IMR-90 (cell line): ENCODE measurements around the gene DUSP22. TPM values are rescaled to one million over a fixed set of nuclear protein-coding genes. Genes with fewer than 3 reads are reported as not detected.
A peak's percentile ranks its signal among the peaks of the same experiment; 100 is the strongest.

Experiments
- ATAC-seq: fragments of 200-7000 bp; cut with Tn5 transposase; 2 replicates; pipeline ENCODE4 v1.9.1; 2020; ENCODE audit warnings: low read depth, mild to moderate bottlenecking, moderate library complexity
- BruUV-seq: library from RNA; stranded (reverse); fragments of 400-500 nt; replicated peaks from 2 replicates; lab custom pipeline; 2021; lab: Mats Ljungman, UMichigan
- CTCF ChIA-PET: fragments of 300-600 bp; formaldehyde crosslinking; extraction: SDS; loops from one replicate; lab custom pipeline; 2021; ENCODE audit warnings: antibody characterized with exemption; lab: Yijun Ruan, JAX
- POLR2A ChIA-PET: fragments of 300-600 bp; sonication (Branson Sonifier 250); formaldehyde crosslinking; loops from one replicate; lab custom pipeline; 2022; ENCODE audit warnings: antibody characterized with exemption; ENCODE audit not compliant: unreplicated experiment; lab: Charles Lee
- DNase-seq: peaks from one replicate; pipeline ENCODE4 v3.0.0; 2013
- H2AFZ ChIP-seq: replicated peaks from 2 replicates; pipeline ENCODE3; 2013; ENCODE audit warnings: low read length, mild to moderate bottlenecking; ENCODE audit not compliant: poor library complexity
- H2AK5ac ChIP-seq: 2 replicates; pipeline ENCODE4 v1.6.1; 2013; ENCODE audit warnings: low read depth, low read length, inconsistent platforms
- H2AK9ac ChIP-seq: replicated peaks from 2 replicates; pipeline ENCODE3; 2013; ENCODE audit warnings: mild to moderate bottlenecking, low read depth, low read length, moderate library complexity; ENCODE audit not compliant: poor library complexity
- H2BK120ac ChIP-seq: 2 replicates; pipeline ENCODE4 v1.6.1; 2013; ENCODE audit warnings: low read depth, low read length, inconsistent platforms
- H2BK15ac ChIP-seq: 3 replicates; pipeline ENCODE4 v1.6.1; 2013; ENCODE audit warnings: low read depth, low read length, inconsistent platforms
- H2BK20ac ChIP-seq: 2 replicates; pipeline ENCODE4 v1.6.1; 2013; ENCODE audit warnings: low read depth, mild to moderate bottlenecking, inconsistent platforms, low read length, moderate library complexity
- H2BK5ac ChIP-seq: 2 replicates; pipeline ENCODE4 v1.6.1; 2013; ENCODE audit warnings: mild to moderate bottlenecking, low read depth, low read length, inconsistent platforms; ENCODE audit not compliant: poor library complexity, severe bottlenecking
- H3K14ac ChIP-seq: replicated peaks from 2 replicates; pipeline ENCODE4 v1.6.1; 2013; ENCODE audit warnings: low read depth, low read length, inconsistent platforms
- H3K18ac ChIP-seq: 2 replicates; pipeline ENCODE4 v1.6.1; 2013; ENCODE audit warnings: low read depth, low read length, control low read depth
- H3K23ac ChIP-seq: 2 replicates; pipeline ENCODE4 v1.6.1; 2013; ENCODE audit warnings: low read depth, low read length, inconsistent platforms
- H3K27ac ChIP-seq: 2 replicates; pipeline ENCODE4 v1.5.1; 2013; ENCODE audit warnings: mild to moderate bottlenecking, control low read depth, low read length; ENCODE audit not compliant: insufficient read depth
- H3K27me3 ChIP-seq: 2 replicates; pipeline ENCODE4 v1.6.1; 2013; ENCODE audit warnings: low read length; ENCODE audit not compliant: control insufficient read depth, insufficient read depth
- H3K36me3 ChIP-seq: 2 replicates; pipeline ENCODE4 v1.6.1; 2013; ENCODE audit warnings: low read length, mixed read lengths; ENCODE audit not compliant: control insufficient read depth, insufficient read depth
- H3K4ac ChIP-seq: 2 replicates; pipeline ENCODE4 v1.6.1; 2013; ENCODE audit warnings: low read depth, low read length, inconsistent platforms
- H3K4me1 ChIP-seq: 2 replicates; pipeline ENCODE4 v1.6.1; 2013; ENCODE audit warnings: low read length, mixed read lengths; ENCODE audit not compliant: control insufficient read depth, insufficient read depth
- H3K4me2 ChIP-seq: 2 replicates; pipeline ENCODE4 v1.6.1; 2013; ENCODE audit warnings: low read depth, mild to moderate bottlenecking, control low read depth, low read length, moderate library complexity
- H3K4me3 ChIP-seq: 2 replicates; pipeline ENCODE4 v1.5.1; 2013; ENCODE audit warnings: low read depth, mild to moderate bottlenecking, control low read depth, low read length, moderate library complexity; ENCODE audit not compliant: insufficient read depth
- H3K56ac ChIP-seq: 2 replicates; pipeline ENCODE4 v1.6.1; 2013; ENCODE audit warnings: low read length, inconsistent platforms; ENCODE audit not compliant: insufficient read depth; ENCODE audit errors: extremely low read depth
- H3K79me1 ChIP-seq, 2 experiments: 2 replicates each; pipeline ENCODE4 v1.6.1; 2013; ENCODE audit warnings: low read length in 2 of 2, inconsistent platforms in 1 of 2, low read depth in 1 of 2
- H3K9ac ChIP-seq: 2 replicates; pipeline ENCODE4 v1.6.1; 2013; ENCODE audit warnings: low read depth, low read length, control low read depth
- H3K9me1 ChIP-seq: 2 replicates; pipeline ENCODE4 v1.6.1; 2013; ENCODE audit warnings: low read length, inconsistent platforms; ENCODE audit not compliant: insufficient read depth
- H3K9me3 ChIP-seq: 2 replicates; pipeline ENCODE4 v1.6.1; 2013; ENCODE audit warnings: low read length; ENCODE audit not compliant: control insufficient read depth, insufficient read depth
- H4K20me1 ChIP-seq: 2 replicates; pipeline ENCODE4 v1.6.1; 2013; ENCODE audit warnings: low read length, inconsistent platforms; ENCODE audit not compliant: insufficient read depth
- H4K5ac ChIP-seq: 2 replicates; pipeline ENCODE4 v1.6.1; 2013; ENCODE audit warnings: mild to moderate bottlenecking, low read depth, low read length, control low read depth
- H4K8ac ChIP-seq, 2 experiments: 2 replicates each; pipeline ENCODE4 v1.6.1; 2013; ENCODE audit warnings: low read depth in 2 of 2, low read length in 2 of 2, control low read depth in 1 of 2, inconsistent platforms in 1 of 2
- H4K91ac ChIP-seq: 2 replicates; pipeline ENCODE4 v1.6.1; 2013; ENCODE audit warnings: low read depth, low read length, inconsistent platforms; ENCODE audit not compliant: insufficient read depth
- CHD1 ChIP-seq: IDR thresholded peaks from 2 replicates; pipeline ENCODE4 v1.6.1; 2012; ENCODE audit warnings: low read depth, low read length, improper control_type of control experiment
- CTCF ChIP-seq: conservative IDR thresholded peaks from 2 replicates; pipeline ENCODE4 v1.5.1; 2012; ENCODE audit warnings: mild to moderate bottlenecking, low read depth, low read length, improper control_type of control experiment
- ELK1 ChIP-seq: fragments of 150-350 bp; IDR thresholded peaks from 2 replicates; pipeline ENCODE4 v1.6.1; 2016; ENCODE audit warnings: low read depth, mild to moderate bottlenecking, low read length, moderate library complexity, borderline replicate concordance
- MAFK ChIP-seq: IDR thresholded peaks from 2 replicates; pipeline ENCODE4 v1.6.1; 2012; ENCODE audit warnings: low read depth, low read length, improper control_type of control experiment
- MAZ ChIP-seq: IDR thresholded peaks from 2 replicates; pipeline ENCODE4 v1.6.1; 2012; ENCODE audit warnings: low read depth, mild to moderate bottlenecking, low read length, improper control_type of control experiment, moderate library complexity, borderline replicate concordance
- POLR2A ChIP-seq: IDR thresholded peaks from 2 replicates; pipeline ENCODE4 v1.6.1; 2012; ENCODE audit warnings: mild to moderate bottlenecking, low read depth, low read length
- SMC3 ChIP-seq: fragments of 150-350 bp; IDR thresholded peaks from 2 replicates; pipeline ENCODE4 v1.6.1; 2016; ENCODE audit warnings: low read depth, mild to moderate bottlenecking, antibody characterized with exemption, low read length, moderate library complexity
- WGBS, 2 experiments: methylation state at CpG; one replicate each; pipeline versions ENCODE4 v1.1.5 to v1.1.7; 2013; ENCODE audit warnings: missing lambda C conversion rate in 2 of 2; ENCODE audit not compliant: insufficient read length in 1 of 2; ENCODE audit errors: extremely low coverage in 2 of 2; 5-methylcytosine and 5-hydroxymethylcytosine counted together
- dilution Hi-C: fragments of 300-500 bp; cut with HindIII; formaldehyde crosslinking; loops from one replicate; pipeline ENCODE4 v1.14.3; 2018; ENCODE audit warnings: low sequenced_read_pairs; ENCODE audit not compliant: unreplicated experiment
- in situ Hi-C: fragments of 300-500 bp; cut with MboI; formaldehyde crosslinking; loops from 3 replicates; pipeline ENCODE4 v1.14.3; 2019; ENCODE audit warnings: low sequenced_read_pairs, inconsistent platforms, mixed read lengths
- intact Hi-C: fragments of 100-400 bp; cut with micrococcal nuclease; formaldehyde crosslinking; loops from 2 replicates; pipeline ENCODE4 v1.10.0; 2022
- polyA plus RNA-seq, 3 experiments: library from polyadenylated mRNA; depleted of rRNA; stranded (reverse); fragments of >200 nt; gene quantifications; 2 replicates each; pipeline ENCODE4 v1.2.3, GENCODE V29; 2012; ENCODE audit warnings: low replicate concordance in 1 of 3
- total RNA-seq: library from RNA; depleted of rRNA; stranded (reverse); fragments of >200 nt; gene quantifications from 2 replicates; pipeline ENCODE4 v1.2.3, GENCODE V29; 2012

DUSP22 gene
- total and polyA plus RNA-seq, 2 of the 4 experiments (the other 2 are of a cell fraction): 7.1 to 8.2 TPM

GRCh38 chr6:313917-314316 lies 21.6 kb downstream of the DUSP22 start:
- no peak overlapping the region for H2AK9ac ChIP-seq
- H2AFZ ChIP-seq: no peak overlapping the region
- no peak overlapping the region for H2BK20ac ChIP-seq
- dilution Hi-C loops: no loop called here
- H4K8ac ChIP-seq: no peak overlapping the region
- H3K36me3 ChIP-seq: no peaks in the 10 kb centered on the region
- BruUV-seq: no TSS peak
- H3K4me2 ChIP-seq: no peak overlapping the region
- peaks cover 0 to 4% of the 10 kb centered on the region in 2 experiments; a peak in 1 of 4 replicates for H3K79me1 ChIP-seq
- H3K9ac ChIP-seq: no peak overlapping the region
- ChIA-PET POLR2A (no interaction called here), CTCF (no interaction called here)
- no peak overlapping the region for H3K23ac ChIP-seq
- H3K14ac ChIP-seq: no peak overlapping the region
- H3K9me3 ChIP-seq: no peaks in the 10 kb centered on the region; the same call in 1 of the 2 replicates
- H4K20me1 ChIP-seq: no peaks in the 10 kb centered on the region
- ATAC-seq: no peak
- no peak overlapping the region for H3K4me3 ChIP-seq
- no peak overlapping the region for H2BK120ac ChIP-seq
- H3K56ac ChIP-seq: no peak overlapping the region
- peak; percentile 36 for DNase-seq
- in situ Hi-C loops: no loop called here
- H2AK5ac ChIP-seq: no peak overlapping the region
- no peak overlapping the region for H2BK15ac ChIP-seq
- H2BK5ac ChIP-seq: no peak overlapping the region
- no peaks in the 10 kb centered on the region; the same call in 1 of the 2 replicates for H3K4me1 ChIP-seq
- no peaks in the 10 kb centered on the region for H3K9me1 ChIP-seq
- H3K27me3 ChIP-seq: no peaks in the 10 kb centered on the region
- H3K18ac ChIP-seq: no peak overlapping the region
- 80% methylated on average over 10 of the region's 10 CpGs; no CpG with 5 or more reads in 1 of the 2 experiments for WGBS, 2 experiments
- no peak overlapping the region for H3K4ac ChIP-seq
- intact Hi-C loops: no loop called here
- TF ChIP-seq POLR2A: no peak
- no peak for TF ChIP-seq CHD1
- TF ChIP-seq MAZ: no peak
- TF ChIP-seq MAFK: no peak
- TF ChIP-seq SMC3: no peak
- no peak for TF ChIP-seq CTCF
- TF ChIP-seq ELK1: no peak
- H3K27ac ChIP-seq: no peak overlapping the region
- H4K5ac ChIP-seq: no peak overlapping the region
- no peak overlapping the region for H4K91ac ChIP-seq
